Adrenal gland (tissue), 5 donors: ENCODE data around the gene CREBL2.

Experiments
- CTCF ChIP-seq, 6 experiments: fragments of 450-650 bp in 4 of 6; fragments of 200-600 bp in 2 of 6; sonication (generic) in 1 of 6; IDR thresholded peaks; 1 replicate in 5 of 6; 2 replicates in 1 of 6; pipeline versions ENCODE4 v1.5.1 to v1.8.0; 2016 to 2021; ENCODE audit warnings: antibody characterized with exemption in 6 of 6, mild to moderate bottlenecking in 2 of 6, moderate library complexity in 1 of 6
- POLR2A ChIP-seq, 2 donors: fragments of 450-650 bp; IDR thresholded peaks; one replicate each; pipeline ENCODE4 v1.6.1; 2017; ENCODE audit warnings: antibody characterized with exemption in 2 of 2, mild to moderate bottlenecking in 2 of 2, moderate library complexity in 1 of 2
- donor health status: DM: no; HTN: no; CAD: no.

DNA sequence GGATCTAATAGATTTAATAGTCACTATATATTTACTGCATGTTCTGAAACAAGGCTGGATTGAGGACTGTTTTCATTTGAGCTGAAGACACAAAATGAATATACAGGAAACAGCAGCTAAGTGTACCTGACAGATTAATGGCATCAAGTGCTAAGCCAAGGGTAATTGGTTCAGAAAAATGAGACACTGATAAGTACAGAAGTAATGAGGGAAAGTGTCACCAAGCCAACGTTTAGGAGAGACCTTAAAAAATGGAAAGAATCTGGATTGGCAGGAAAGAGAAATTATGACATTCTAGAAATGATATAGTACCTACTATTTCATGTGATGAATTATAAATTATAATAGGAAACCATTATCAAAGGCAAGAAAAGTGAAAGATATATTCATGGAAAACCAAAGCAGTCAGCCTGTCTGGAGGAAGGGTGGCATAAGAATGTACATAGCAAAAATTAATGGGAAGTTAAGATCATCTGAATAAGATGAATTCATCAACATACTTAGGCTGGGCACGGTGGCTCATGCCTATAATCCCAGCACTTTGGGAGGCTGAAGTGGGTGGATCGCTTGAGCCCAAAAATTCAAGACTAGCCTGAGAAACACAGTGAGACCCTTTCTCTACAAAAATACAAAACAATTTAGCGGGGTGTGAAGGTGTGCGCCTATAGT lies 28.0 kb upstream of the CREBL2 start:
- no peak for TF ChIP-seq POLR2A (IDR thresholded peaks at IDR 0.05)
- TF ChIP-seq CTCF (IDR thresholded peaks at IDR 0.05) = no peak
